GM12892 (cell line): Measurements from ENCODE around the gene LTN1.

Experiments
- POLR2A ChIP-seq: IDR thresholded peaks from 2 replicates; pipeline ENCODE4 v1.6.1; 2011; ENCODE audit warnings: low read depth, low read length, control low read depth
- POLR2AphosphoS5 ChIP-seq: IDR thresholded peaks from 2 replicates; pipeline ENCODE4 v1.6.1; 2011; ENCODE audit warnings: low read depth, low read length, control low read depth

DNA sequence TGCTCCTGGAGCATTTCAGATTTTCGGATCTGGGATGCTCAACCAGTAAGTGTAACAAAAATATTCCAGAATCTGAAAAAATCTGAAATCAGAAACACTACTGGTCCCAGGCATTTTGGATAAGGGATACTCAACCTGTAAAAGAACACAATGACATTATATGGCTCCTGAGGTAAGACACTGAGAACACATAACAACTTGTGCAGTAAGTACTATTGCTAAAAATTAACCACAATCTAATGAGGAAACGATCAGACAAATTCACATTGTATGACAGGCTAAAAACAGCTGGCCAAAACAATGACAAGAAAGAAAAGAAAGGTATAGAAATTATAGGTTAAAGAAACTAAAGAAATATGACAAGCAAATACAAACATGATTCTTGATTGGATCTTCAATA is 54.9 kb downstream of the LTN1 start:
- TF ChIP-seq POLR2AphosphoS5 (no peak), POLR2A (no peak)
